ENCODE results near the gene SAFB.
"Not testable (repeated sequence)": the region's sequence is repeated elsewhere in the genome, so short reads cannot be mapped to it uniquely, and the experiment has no call there.

The SAFB gene

GRCh38 chr19:5595129-5595528 lies 27.8 kb upstream of the SAFB start:
- DNase-seq (ENCODE audit: low read depth, low spot score): no peak

GRCh38 chr19:5595745-5596144 lies 27.1 kb upstream of the SAFB start:
- DNase-seq (ENCODE audit: low read depth, low spot score): no peak

GRCh38 chr19:5600797-5601196 lies 22.1 kb upstream of the SAFB start:
- no peak for DNase-seq (ENCODE audit: low read depth, low spot score)

- no peak for DNase-seq (ENCODE audit: low read depth, low spot score)
These were observed 19.3 kb upstream of the SAFB start for GRCh38 chr19:5603626-5604025.

GRCh38 chr19:5605362-5605761 lies 17.5 kb upstream of the SAFB start:
- no peak for DNase-seq (ENCODE audit: low read depth, low spot score)

GRCh38 chr19:5607318-5608275 lies 15.3 kb upstream of the SAFB start:
- no peak for DNase-seq (ENCODE audit: low read depth, low spot score)

- DNase-seq (ENCODE audit: low read depth, low spot score): no peak
These were observed 14.6 kb upstream of the SAFB start for GRCh38 chr19:5608291-5608690.

GRCh38 chr19:5608766-5609165 lies 14.1 kb upstream of the SAFB start:
- not testable (repeated sequence) for DNase-seq (ENCODE audit: low read depth, low spot score)

GRCh38 chr19:5609881-5610448 lies 12.9 kb upstream of the SAFB start:
- DNase-seq (ENCODE audit: low read depth, low spot score): no peak

GRCh38 chr19:5612891-5613865 lies 9.7 kb upstream of the SAFB start:
- no peak for DNase-seq (ENCODE audit: low read depth, low spot score)

- DNase-seq (ENCODE audit: low read depth, low spot score): no peak
These were observed 7.0 kb upstream of the SAFB start for GRCh38 chr19:5615756-5616327.

- no peak for DNase-seq (ENCODE audit: low read depth, low spot score)
These were observed 5.8 kb upstream of the SAFB start for GRCh38 chr19:5617080-5617479.

GRCh38 chr19:5618591-5618990 lies 4.3 kb upstream of the SAFB start:
- no peak for DNase-seq (ENCODE audit: low read depth, low spot score)

- no peak for DNase-seq (ENCODE audit: low read depth, low spot score)
These were observed 2.9 kb upstream of the SAFB start for GRCh38 chr19:5619946-5620345.

GRCh38 chr19:5621311-5621944 lies 1.5 kb upstream of the SAFB start:
- no peak for DNase-seq (ENCODE audit: low read depth, low spot score)

GRCh38 chr19:5621945-5622464 lies 878 bp upstream of the SAFB start:
- no peak for DNase-seq (ENCODE audit: low read depth, low spot score)

- no peak for DNase-seq (ENCODE audit: low read depth, low spot score)
These were observed 624 bp downstream of the SAFB start for GRCh38 chr19:5623397-5624017.

- no peak for DNase-seq (ENCODE audit: low read depth, low spot score)
These were observed 1.3 kb downstream of the SAFB start for GRCh38 chr19:5624018-5624663.

GRCh38 chr19:5624741-5625278 lies 1.9 kb downstream of the SAFB start:
- DNase-seq (ENCODE audit: low read depth, low spot score): no peak

- DNase-seq (ENCODE audit: low read depth, low spot score): no peak
These were observed 2.8 kb downstream of the SAFB start for GRCh38 chr19:5625641-5626040.
